Smooth muscle cell (in vitro differentiated cells): ENCODE results near the gene STK33. TPM values are rescaled to one million over a fixed set of nuclear protein-coding genes. Genes with fewer than 3 reads are reported as not detected.

Experiments used
- DNase-seq: peaks from one replicate; lab custom pipeline; 2025; ENCODE audit not compliant: unreplicated experiment; lab: John Stamatoyannopoulos, UW
- H2AFZ ChIP-seq: fragments of 200-600 bp; sonication (generic); 2 replicates; pipeline ENCODE4 v1.6.0; 2016; ENCODE audit warnings: antibody characterized with exemption, low read depth, mild to moderate bottlenecking
- H3F3A ChIP-seq: fragments of 200-600 bp; sonication (generic); 2 replicates; pipeline ENCODE4 v1.6.0; 2017; ENCODE audit warnings: antibody characterized with exemption, low read depth
- H3K27ac ChIP-seq: fragments of 200-600 bp; sonication (generic); 2 replicates; pipeline ENCODE4 v1.5.1; 2016; ENCODE audit warnings: low read depth, mild to moderate bottlenecking
- H3K27me3 ChIP-seq: fragments of 200-600 bp; sonication (generic); 2 replicates; pipeline ENCODE4 v1.6.1; 2016; ENCODE audit warnings: low read depth, mild to moderate bottlenecking
- H3K36me3 ChIP-seq: fragments of 200-600 bp; sonication (generic); 2 replicates; pipeline ENCODE4 v1.5.1; 2016; ENCODE audit warnings: low read depth
- H3K4me1 ChIP-seq: fragments of 200-600 bp; sonication (generic); 2 replicates; pipeline ENCODE4 v1.5.1; 2016; ENCODE audit warnings: low read depth
- H3K4me2 ChIP-seq: fragments of 200-600 bp; sonication (generic); 2 replicates; pipeline ENCODE4 v1.6.0; 2016; ENCODE audit warnings: mild to moderate bottlenecking
- H3K4me3 ChIP-seq: fragments of 200-600 bp; sonication (generic); 2 replicates; pipeline ENCODE4 v1.5.1; 2016; ENCODE audit warnings: mild to moderate bottlenecking
- H3K79me2 ChIP-seq: fragments of 200-600 bp; sonication (generic); 2 replicates; pipeline ENCODE4 v1.6.0; 2016; ENCODE audit warnings: low read depth, mild to moderate bottlenecking
- H3K9ac ChIP-seq: fragments of 200-600 bp; sonication (generic); 2 replicates; pipeline ENCODE4 v1.6.0; 2016; ENCODE audit warnings: low read depth
- H3K9me3 ChIP-seq: fragments of 200-600 bp; sonication (generic); replicated peaks from 2 replicates; pipeline ENCODE4 v1.5.1; 2016; ENCODE audit warnings: low read depth
- H4K20me1 ChIP-seq: fragments of 200-600 bp; sonication (generic); 2 replicates; pipeline ENCODE4 v1.6.0; 2016; ENCODE audit warnings: low read depth
- CTCF ChIP-seq: fragments of 200-600 bp; sonication (generic); IDR thresholded peaks from 2 replicates; pipeline ENCODE4 v1.5.1; 2017; ENCODE audit warnings: borderline replicate concordance, mild to moderate bottlenecking, antibody characterized with exemption; ENCODE audit not compliant: insufficient read depth, poor library complexity, severe bottlenecking
- WGBS: methylation state at CpG from one replicate; pipeline ENCODE4 v1.1.7; 2016; ENCODE audit warnings: low lambda C conversion rate; 5-methylcytosine and 5-hydroxymethylcytosine counted together
- polyA plus RNA-seq: library from polyadenylated mRNA; unstranded; fragments of >200 nt; fragmentation: Nextera tagmentation; extraction: Ambion mirVana; gene quantifications from 2 replicates; pipeline ENCODE4 v1.2.1, GENCODE V29; 2016
- total RNA-seq: library from RNA; depleted of rRNA; stranded (reverse); fragments of >200 nt; gene quantifications from 2 replicates; pipeline ENCODE4 v1.2.3, GENCODE V29; 2014

STK33 gene
- total and polyA plus RNA-seq, 2 experiments from 2014 or later, result 1.2 to 2.9 TPM

- WGBS, result 88% methylated on average over 10 of the region's 10 CpGs
- H3K27ac ChIP-seq, result no peak overlapping the region
- TF ChIP-seq CTCF, result no peak
Observed at GRCh38 chr11:8373519-8374432, 220.3 kb downstream of the STK33 start.

GRCh38 chr11:8372641-8373381 lies 221.2 kb downstream of the STK33 start:
- no peak for TF ChIP-seq CTCF
- Histone ChIP-seq H3K27ac (no peak overlapping the region), H3F3A (no peaks in the 10 kb centered on the region), H3K4me2 (no peak overlapping the region), H3K79me2 (no peaks in the 10 kb centered on the region), H3K27me3 (no peaks in the 10 kb centered on the region), H2AFZ (no peak overlapping the region), H4K20me1 (no peaks in the 10 kb centered on the region), H3K9me3 (no peaks in the 10 kb centered on the region), H3K4me3 (no peak overlapping the region), H3K9ac (no peak overlapping the region), H3K36me3 (no peaks in the 10 kb centered on the region), H3K4me1 (peaks cover 3% of the 10 kb centered on the region)
- DNase-seq, result no peak
- 79% methylated on average over 12 of the region's 12 CpGs for WGBS

More at GRCh38 chr11:8373519-8374432, 220.3 kb downstream of the STK33 start:
- DNase-seq, result no peak
- Histone ChIP-seq H3K79me2 (no peaks in the 10 kb centered on the region), H3K9ac (no peak overlapping the region), H3K36me3 (no peaks in the 10 kb centered on the region), H3K27me3 (no peaks in the 10 kb centered on the region), H3K4me1 (peaks cover 3% of the 10 kb centered on the region), H3K4me3 (no peak overlapping the region), H2AFZ (no peak overlapping the region), H3K4me2 (no peak overlapping the region), H4K20me1 (no peaks in the 10 kb centered on the region), H3K9me3 (no peaks in the 10 kb centered on the region), H3F3A (no peaks in the 10 kb centered on the region)

GRCh38 chr11:8371516-8371884 lies 222.5 kb downstream of the STK33 start:
- no peak for DNase-seq
- no peak overlapping the region for H3K9ac ChIP-seq
- no peaks in the 10 kb centered on the region for H3F3A ChIP-seq
- H3K27ac ChIP-seq, result no peak overlapping the region
- no peaks in the 10 kb centered on the region for H4K20me1 ChIP-seq
- no peaks in the 10 kb centered on the region for H3K79me2 ChIP-seq
- H3K4me3 ChIP-seq, result no peak overlapping the region
- no peak overlapping the region for H2AFZ ChIP-seq
- TF ChIP-seq CTCF, result no peak
- H3K4me2 ChIP-seq, result no peak overlapping the region
- no peaks in the 10 kb centered on the region for H3K9me3 ChIP-seq
- H3K36me3 ChIP-seq, result no peaks in the 10 kb centered on the region
- H3K27me3 ChIP-seq, result no peaks in the 10 kb centered on the region
- no CpG with 5 or more reads among the region's 1 CpG for WGBS
- peaks cover 3% of the 10 kb centered on the region for H3K4me1 ChIP-seq
